NK-92 (cell line): ENCODE measurements around the gene NUP188.
"Not testable (repeated sequence)": the region's sequence is repeated elsewhere in the genome, so short reads cannot be mapped to it uniquely, and the experiment has no call there.

Experiments used
- DNase-seq: peaks from one replicate; lab custom pipeline; 2025; ENCODE audit not compliant: unreplicated experiment; lab: John Stamatoyannopoulos, UW

Gene NUP188

GRCh38 chr9:128940946-128941755, 6.3 kb upstream of the NUP188 start:
- DNase-seq: no peak

GRCh38 chr9:128943832-128944620, 3.5 kb upstream of the NUP188 start:
- no peak for DNase-seq

- DNase-seq: not testable (repeated sequence)
Measured at GRCh38 chr9:128944966-128945365, 2.5 kb upstream of the NUP188 start.

- no peak for DNase-seq
Measured at GRCh38 chr9:128945798-128946501, 1.5 kb upstream of the NUP188 start.

- no peak for DNase-seq
Measured at GRCh38 chr9:128946571-128947276, 775 bp upstream of the NUP188 start.

- no peak for DNase-seq
Measured at GRCh38 chr9:128947277-128947526, 297 bp upstream of the NUP188 start.

GRCh38 chr9:128961403-128961802, 13.9 kb downstream of the NUP188 start:
- DNase-seq: not testable (repeated sequence)

- no peak for DNase-seq
Measured at GRCh38 chr9:128969491-128969890, 22.0 kb downstream of the NUP188 start.

- no peak for DNase-seq
Measured at GRCh38 chr9:128972956-128973355, 25.5 kb downstream of the NUP188 start.

- no peak for DNase-seq
Measured at GRCh38 chr9:128979111-128979510, 31.6 kb downstream of the NUP188 start.

GRCh38 chr9:128983536-128983935, 36.0 kb downstream of the NUP188 start:
- no peak for DNase-seq

GRCh38 chr9:128986671-128987070, 39.2 kb downstream of the NUP188 start:
- no peak for DNase-seq

- no peak for DNase-seq
Measured at GRCh38 chr9:128987805-128988204, 40.3 kb downstream of the NUP188 start.

GRCh38 chr9:128992995-128993394, 45.5 kb downstream of the NUP188 start:
- no peak for DNase-seq

- DNase-seq: no peak
Measured at GRCh38 chr9:128995791-128996190, 48.3 kb downstream of the NUP188 start.

GRCh38 chr9:128998462-128998861, 51.0 kb downstream of the NUP188 start:
- no peak for DNase-seq

GRCh38 chr9:128999581-129000206, 52.2 kb downstream of the NUP188 start:
- DNase-seq: no peak

GRCh38 chr9:129001504-129002325, 54.2 kb downstream of the NUP188 start:
- no peak for DNase-seq

GRCh38 chr9:129002992-129003391, 55.5 kb downstream of the NUP188 start:
- no peak for DNase-seq

- not testable (repeated sequence) for DNase-seq
Measured at GRCh38 chr9:129004173-129004572, 56.7 kb downstream of the NUP188 start.
